ENCODE measurements around the gene RILPL2. TPM values are rescaled to one million over a fixed set of nuclear protein-coding genes. Genes with fewer than 3 reads are reported as not detected.

RILPL2 gene
- total RNA-seq, 1 donor from 2014 or later, result 1.4 TPM

DNA sequence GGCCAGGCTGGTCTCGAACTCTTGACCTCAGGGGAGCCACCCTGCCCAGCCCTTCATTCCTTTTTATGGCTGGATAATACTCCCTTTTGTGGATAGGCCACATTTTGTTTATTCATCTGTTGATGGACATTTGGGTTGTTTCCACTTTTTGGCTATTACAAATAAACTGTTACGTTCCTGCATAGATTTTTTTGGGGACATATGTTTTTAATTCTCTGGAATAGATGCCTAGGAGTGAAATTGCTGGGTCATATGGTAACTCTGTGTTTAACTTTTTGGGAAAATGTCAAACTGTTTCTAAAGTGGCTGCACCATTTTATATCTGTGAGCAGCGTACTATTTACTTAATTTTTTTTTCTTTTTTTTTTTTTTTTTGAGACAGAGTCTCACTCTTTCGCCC, 42.7 kb downstream of the RILPL2 start:
- DNase-seq (ENCODE audit: low read depth) (no peak), FAIRE-seq (no peak)
- no peaks in the 10 kb centered on the region for H3K9me3 Mint-ChIP-seq (ENCODE audit: unreplicated experiment)
- Histone ChIP-seq H3K4me1 (ENCODE audit: insufficient read depth, low read length) (peaks cover 23% of the 10 kb centered on the region), H3K4me2 (ENCODE audit: low read length) (no peak overlapping the region), H4K20me1 (ENCODE audit: insufficient read depth, low read length) (peaks cover 66% of the 10 kb centered on the region), H2AFZ (ENCODE audit: low read depth, low read length) (no peak overlapping the region), H3K9me3 (ENCODE audit: insufficient read depth, low read depth, low read length) (no peaks in the 10 kb centered on the region), H3K36me3 (ENCODE audit: insufficient read depth, low read length) (peaks cover 57% of the 10 kb centered on the region), H3K4me3 (ENCODE audit: insufficient read depth, low read depth, low read length) (no peak overlapping the region), H3K9ac (ENCODE audit: low read length) (no peak overlapping the region), H3K27ac (ENCODE audit: low read depth, low read length) (no peak overlapping the region), H3K79me2 (ENCODE audit: insufficient read depth, low read length) (peaks cover 88% of the 10 kb centered on the region), H3K27me3 (ENCODE audit: insufficient read depth, low read length) (no peaks in the 10 kb centered on the region)
- H3K27ac Mint-ChIP-seq (ENCODE audit: unreplicated experiment), result no peak overlapping the region
- H3K4me3 Mint-ChIP-seq (ENCODE audit: unreplicated experiment), result no peak overlapping the region
- TF ChIP-seq, protein P1, sequence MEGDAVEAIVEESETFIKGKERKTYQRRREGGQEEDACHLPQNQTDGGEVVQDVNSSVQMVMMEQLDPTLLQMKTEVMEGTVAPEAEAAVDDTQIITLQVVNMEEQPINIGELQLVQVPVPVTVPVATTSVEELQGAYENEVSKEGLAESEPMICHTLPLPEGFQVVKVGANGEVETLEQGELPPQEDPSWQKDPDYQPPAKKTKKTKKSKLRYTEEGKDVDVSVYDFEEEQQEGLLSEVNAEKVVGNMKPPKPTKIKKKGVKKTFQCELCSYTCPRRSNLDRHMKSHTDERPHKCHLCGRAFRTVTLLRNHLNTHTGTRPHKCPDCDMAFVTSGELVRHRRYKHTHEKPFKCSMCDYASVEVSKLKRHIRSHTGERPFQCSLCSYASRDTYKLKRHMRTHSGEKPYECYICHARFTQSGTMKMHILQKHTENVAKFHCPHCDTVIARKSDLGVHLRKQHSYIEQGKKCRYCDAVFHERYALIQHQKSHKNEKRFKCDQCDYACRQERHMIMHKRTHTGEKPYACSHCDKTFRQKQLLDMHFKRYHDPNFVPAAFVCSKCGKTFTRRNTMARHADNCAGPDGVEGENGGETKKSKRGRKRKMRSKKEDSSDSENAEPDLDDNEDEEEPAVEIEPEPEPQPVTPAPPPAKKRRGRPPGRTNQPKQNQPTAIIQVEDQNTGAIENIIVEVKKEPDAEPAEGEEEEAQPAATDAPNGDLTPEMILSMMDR (IDR thresholded peaks at IDR 0.05; ENCODE audit: insufficient read depth, low read depth, low read length), result no peak
- no peak for TF ChIP-seq EZH2 (IDR thresholded peaks at IDR 0.05; ENCODE audit: insufficient read depth, low read length)
- H3K4me1 Mint-ChIP-seq (ENCODE audit: low read depth, unreplicated experiment), result peaks cover 12% of the 10 kb centered on the region
- no peaks in the 10 kb centered on the region for H3K27me3 Mint-ChIP-seq (ENCODE audit: low read depth, unreplicated experiment)
- peaks cover 41% of the 10 kb centered on the region for H3K36me3 Mint-ChIP-seq (ENCODE audit: low read depth, unreplicated experiment)

DNA sequence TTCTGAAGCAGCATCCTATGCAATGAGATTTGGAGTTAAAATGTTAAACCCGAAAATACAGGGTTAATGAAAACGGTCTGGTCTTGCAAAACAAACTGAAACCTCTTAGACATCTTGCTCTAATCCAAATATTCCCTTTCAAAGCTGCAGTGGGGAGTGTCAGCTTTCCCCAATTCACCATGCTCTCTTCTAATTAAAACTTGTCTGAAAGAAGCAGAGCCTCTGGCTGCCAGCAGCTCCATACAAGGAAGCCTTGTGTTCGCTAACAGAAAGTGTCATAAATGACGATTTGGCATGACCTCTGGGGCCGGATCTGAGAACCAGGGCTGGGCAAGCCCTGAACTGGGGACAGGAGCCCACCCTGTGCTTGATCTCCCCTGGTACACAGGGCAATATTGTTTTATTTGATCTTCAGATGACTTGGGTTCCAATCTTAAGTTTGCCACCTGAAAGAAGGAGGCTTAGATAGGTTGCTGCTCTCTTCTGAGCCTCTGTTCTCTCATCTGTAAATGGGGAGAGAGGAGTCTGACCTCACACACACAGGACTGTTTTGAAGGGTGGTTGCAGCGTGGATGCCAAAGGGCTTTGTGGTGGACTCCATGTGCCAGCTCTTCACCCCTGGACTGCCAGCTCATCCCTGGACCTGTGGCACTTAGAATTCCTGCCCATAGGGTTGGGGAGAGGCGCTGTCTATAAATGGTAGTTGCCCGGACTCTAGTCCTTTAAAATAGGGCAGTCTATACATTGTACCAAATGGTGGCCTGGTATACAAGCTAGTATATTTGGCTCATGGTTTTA, 44.7 kb downstream of the RILPL2 start:
- Mint-ChIP-seq H3K27ac (ENCODE audit: unreplicated experiment) (peak overlapping the region; percentile 19), H3K27me3 (ENCODE audit: low read depth, unreplicated experiment) (no peaks in the 10 kb centered on the region), H3K36me3 (ENCODE audit: low read depth, unreplicated experiment) (peaks cover 34% of the 10 kb centered on the region), H3K9me3 (ENCODE audit: unreplicated experiment) (no peaks in the 10 kb centered on the region), H3K4me3 (ENCODE audit: unreplicated experiment) (no peak overlapping the region), H3K4me1 (ENCODE audit: low read depth, unreplicated experiment) (peaks cover 12% of the 10 kb centered on the region)
- no peak overlapping the region for H3K4me2 ChIP-seq (ENCODE audit: low read length)
- H3K27ac ChIP-seq (ENCODE audit: low read depth, low read length), result no peak overlapping the region
- H3K9ac ChIP-seq (ENCODE audit: low read length), result no peak overlapping the region
- no peaks in the 10 kb centered on the region for H3K27me3 ChIP-seq (ENCODE audit: insufficient read depth, low read length)
- TF ChIP-seq, protein P1 (IDR thresholded peaks at IDR 0.05; ENCODE audit: insufficient read depth, low read depth, low read length), result no peak
- no peak for TF ChIP-seq EZH2 (IDR thresholded peaks at IDR 0.05; ENCODE audit: insufficient read depth, low read length)
- FAIRE-seq (no peak), DNase-seq (ENCODE audit: low read depth) (no peak)
- H3K36me3 ChIP-seq (ENCODE audit: insufficient read depth, low read length), result peaks cover 51% of the 10 kb centered on the region
- H2AFZ ChIP-seq (ENCODE audit: low read depth, low read length), result no peak overlapping the region
- H3K4me1 ChIP-seq (ENCODE audit: insufficient read depth, low read length), result peaks cover 20% of the 10 kb centered on the region
- no peaks in the 10 kb centered on the region for H3K9me3 ChIP-seq (ENCODE audit: insufficient read depth, low read depth, low read length)
- H3K79me2 ChIP-seq (ENCODE audit: insufficient read depth, low read length), result peaks cover 86% of the 10 kb centered on the region
- no peak overlapping the region for H3K4me3 ChIP-seq (ENCODE audit: insufficient read depth, low read depth, low read length)
- H4K20me1 ChIP-seq (ENCODE audit: insufficient read depth, low read length), result peaks cover 49% of the 10 kb centered on the region

Measured in astrocyte (in vitro differentiated cells and primary cell).